Osteoblast (primary cell): ENCODE results near the gene MCM8. TPM values are rescaled to one million over a fixed set of nuclear protein-coding genes. Genes with fewer than 3 reads are reported as not detected.
A peak's percentile ranks its signal among the peaks of the same experiment; 100 is the strongest.

Experiments
- DNase-seq: peaks from one replicate; pipeline ENCODE4 v3.0.0; 2011; ENCODE audit warnings: low spot score, mixed read lengths; ENCODE audit not compliant: insufficient read length; ENCODE audit errors: missing footprints
- H2AFZ ChIP-seq: 2 replicates; pipeline ENCODE4 v1.6.0; 2011; ENCODE audit warnings: mild to moderate bottlenecking, low read length
- H3K27ac ChIP-seq: 2 replicates; pipeline ENCODE4 v1.5.1; 2011; ENCODE audit warnings: mild to moderate bottlenecking, low read depth, low read length, moderate library complexity
- H3K27me3 ChIP-seq: 2 replicates; pipeline ENCODE4 v1.6.0; 2012; ENCODE audit warnings: mild to moderate bottlenecking, control low read depth, inconsistent platforms, low read length, moderate library complexity; ENCODE audit not compliant: insufficient read depth
- H3K36me3 ChIP-seq: 2 replicates; pipeline ENCODE4 v1.5.1; 2011; ENCODE audit warnings: mild to moderate bottlenecking, low read length, control low read depth, moderate library complexity; ENCODE audit not compliant: insufficient read depth
- H3K4me1 ChIP-seq: 2 replicates; pipeline ENCODE4 v1.5.1; 2011; ENCODE audit warnings: mild to moderate bottlenecking, low read length, control low read depth, moderate library complexity; ENCODE audit not compliant: insufficient read depth
- H3K4me2 ChIP-seq: 2 replicates; pipeline ENCODE4 v1.6.0; 2011; ENCODE audit warnings: mild to moderate bottlenecking, low read length; ENCODE audit not compliant: insufficient read depth
- H3K4me3 ChIP-seq: fragments of 200-600 bp; sonication (generic); 3 replicates; pipeline ENCODE4 v1.5.1; 2012; ENCODE audit warnings: mild to moderate bottlenecking, low read length, inconsistent platforms; ENCODE audit not compliant: insufficient read depth
- H3K79me2 ChIP-seq: 2 replicates; pipeline ENCODE4 v1.6.0; 2012; ENCODE audit warnings: mild to moderate bottlenecking, low read length, control low read depth, inconsistent platforms; ENCODE audit not compliant: insufficient read depth
- H3K9me3 ChIP-seq: 2 replicates; pipeline ENCODE4 v1.5.1; 2011; ENCODE audit warnings: low read depth, low read length, control low read depth
- H4K20me1 ChIP-seq: 2 replicates; pipeline ENCODE4 v1.6.0; 2012; ENCODE audit warnings: mild to moderate bottlenecking, low read length, control low read depth; ENCODE audit not compliant: insufficient read depth
- total RNA-seq: library from RNA; depleted of rRNA; stranded (reverse); fragments of >200 nt; gene quantifications from 2 replicates; pipeline ENCODE4 v1.2.3, GENCODE V29; 2012
- TF ChIP-seq, protein P1 (sequence below): IDR thresholded peaks from 2 replicates; pipeline ENCODE4 v1.5.1; 2011; ENCODE audit warnings: mild to moderate bottlenecking, low read depth, low read length, moderate library complexity; ENCODE audit errors: extremely low read depth

MCM8 gene
- total RNA-seq, 1 donor, result 3.3 TPM

DNA sequence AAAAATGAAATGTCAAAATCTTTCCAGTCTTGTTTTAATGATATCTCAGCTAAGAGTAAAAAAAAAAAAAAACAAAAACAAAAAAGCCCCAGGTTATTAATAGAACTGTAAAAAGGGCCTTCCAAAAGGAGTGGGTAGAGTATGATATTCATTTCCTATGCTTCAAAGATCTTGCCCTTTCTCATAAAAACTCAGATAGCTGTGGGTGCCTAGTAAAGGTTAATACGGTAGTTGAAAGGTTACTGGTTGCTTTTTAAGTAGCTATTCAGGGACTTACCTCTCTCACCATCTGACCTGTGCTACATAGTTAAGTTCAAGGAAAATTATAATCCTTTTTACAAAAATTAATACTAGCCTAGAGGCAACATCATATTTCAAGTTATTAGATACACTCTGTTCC lies 15.1 kb upstream of the MCM8 start:
- H3K27ac ChIP-seq, result no peak overlapping the region
- peaks cover 7% of the 10 kb centered on the region for H3K27me3 ChIP-seq
- no peak for DNase-seq
- H4K20me1 ChIP-seq, result no peaks in the 10 kb centered on the region
- H3K4me2 ChIP-seq, result no peak overlapping the region
- no peaks in the 10 kb centered on the region for H3K9me3 ChIP-seq
- TF ChIP-seq, protein P1, sequence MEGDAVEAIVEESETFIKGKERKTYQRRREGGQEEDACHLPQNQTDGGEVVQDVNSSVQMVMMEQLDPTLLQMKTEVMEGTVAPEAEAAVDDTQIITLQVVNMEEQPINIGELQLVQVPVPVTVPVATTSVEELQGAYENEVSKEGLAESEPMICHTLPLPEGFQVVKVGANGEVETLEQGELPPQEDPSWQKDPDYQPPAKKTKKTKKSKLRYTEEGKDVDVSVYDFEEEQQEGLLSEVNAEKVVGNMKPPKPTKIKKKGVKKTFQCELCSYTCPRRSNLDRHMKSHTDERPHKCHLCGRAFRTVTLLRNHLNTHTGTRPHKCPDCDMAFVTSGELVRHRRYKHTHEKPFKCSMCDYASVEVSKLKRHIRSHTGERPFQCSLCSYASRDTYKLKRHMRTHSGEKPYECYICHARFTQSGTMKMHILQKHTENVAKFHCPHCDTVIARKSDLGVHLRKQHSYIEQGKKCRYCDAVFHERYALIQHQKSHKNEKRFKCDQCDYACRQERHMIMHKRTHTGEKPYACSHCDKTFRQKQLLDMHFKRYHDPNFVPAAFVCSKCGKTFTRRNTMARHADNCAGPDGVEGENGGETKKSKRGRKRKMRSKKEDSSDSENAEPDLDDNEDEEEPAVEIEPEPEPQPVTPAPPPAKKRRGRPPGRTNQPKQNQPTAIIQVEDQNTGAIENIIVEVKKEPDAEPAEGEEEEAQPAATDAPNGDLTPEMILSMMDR, result no peak
- no peak overlapping the region for H2AFZ ChIP-seq
- no peaks in the 10 kb centered on the region for H3K79me2 ChIP-seq
- H3K4me3 ChIP-seq, result no peak overlapping the region
- H3K36me3 ChIP-seq, result peaks cover 14% of the 10 kb centered on the region
- H3K4me1 ChIP-seq, result no peaks in the 10 kb centered on the region

DNA sequence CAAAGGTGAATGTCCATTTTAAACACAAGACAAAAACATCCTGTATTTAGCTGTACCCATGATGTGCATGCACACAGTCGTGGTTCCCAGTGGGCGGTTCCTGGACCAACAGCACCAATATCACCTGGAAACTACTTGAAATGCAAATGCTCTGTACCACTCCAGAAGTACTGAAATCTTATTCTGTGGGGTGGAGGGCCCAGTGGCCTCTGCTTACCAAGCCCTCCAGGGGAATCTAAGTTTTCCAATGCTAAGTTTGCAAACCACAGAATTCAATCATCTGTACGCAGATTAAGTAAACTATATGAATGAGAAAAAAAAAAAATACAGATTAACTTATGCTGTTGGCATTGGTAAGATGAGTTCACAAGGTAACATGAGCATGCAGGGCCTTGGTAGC lies 14.2 kb upstream of the MCM8 start:
- Histone ChIP-seq H3K4me1 (no peaks in the 10 kb centered on the region), H2AFZ (no peak overlapping the region), H4K20me1 (no peaks in the 10 kb centered on the region), H3K9me3 (no peaks in the 10 kb centered on the region), H3K27me3 (peaks cover 3% of the 10 kb centered on the region), H3K4me2 (no peak overlapping the region), H3K36me3 (peaks cover 20% of the 10 kb centered on the region), H3K27ac (no peak overlapping the region), H3K4me3 (no peak overlapping the region), H3K79me2 (no peaks in the 10 kb centered on the region)
- TF ChIP-seq, protein P1, result no peak
- no peak for DNase-seq

DNA sequence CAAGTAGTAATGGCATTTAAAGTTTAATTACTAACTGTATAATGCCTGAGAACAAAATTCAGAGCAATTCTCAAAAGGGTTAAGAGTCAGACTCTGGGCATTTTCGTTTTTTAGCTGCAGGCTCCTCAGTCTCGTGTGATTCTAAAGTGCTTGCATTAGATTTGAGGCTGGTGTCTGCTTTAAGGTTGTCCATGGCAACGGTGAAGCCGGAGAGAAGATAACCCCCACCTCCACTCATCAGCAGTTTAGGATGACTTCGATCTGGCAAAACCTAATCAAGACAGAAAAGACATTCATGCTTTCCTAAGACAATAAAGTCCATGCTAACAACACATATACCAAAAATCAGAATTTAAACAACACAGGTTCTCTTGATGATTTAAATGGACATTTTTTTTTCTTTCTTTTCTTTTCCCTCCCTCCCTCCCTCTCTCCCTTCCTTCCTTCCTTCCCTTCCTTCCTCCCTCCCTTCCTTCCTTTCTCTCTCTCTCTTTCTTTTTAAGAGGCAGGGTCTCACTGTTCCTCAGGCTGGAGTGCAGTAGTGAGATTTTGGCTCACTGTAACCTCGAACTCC lies 11.9 kb upstream of the MCM8 start:
- no peaks in the 10 kb centered on the region for H3K79me2 ChIP-seq
- H3K27ac ChIP-seq, result no peak overlapping the region
- no peaks in the 10 kb centered on the region for H4K20me1 ChIP-seq
- H3K4me1 ChIP-seq, result no peaks in the 10 kb centered on the region
- H3K9me3 ChIP-seq, result no peaks in the 10 kb centered on the region
- no peaks in the 10 kb centered on the region for H3K27me3 ChIP-seq
- no peak overlapping the region for H2AFZ ChIP-seq
- peaks cover 42% of the 10 kb centered on the region for H3K36me3 ChIP-seq
- DNase-seq, result no peak
- TF ChIP-seq, protein P1, result no peak
- H3K4me2 ChIP-seq, result no peak overlapping the region
- H3K4me3 ChIP-seq, result no peak overlapping the region

DNA sequence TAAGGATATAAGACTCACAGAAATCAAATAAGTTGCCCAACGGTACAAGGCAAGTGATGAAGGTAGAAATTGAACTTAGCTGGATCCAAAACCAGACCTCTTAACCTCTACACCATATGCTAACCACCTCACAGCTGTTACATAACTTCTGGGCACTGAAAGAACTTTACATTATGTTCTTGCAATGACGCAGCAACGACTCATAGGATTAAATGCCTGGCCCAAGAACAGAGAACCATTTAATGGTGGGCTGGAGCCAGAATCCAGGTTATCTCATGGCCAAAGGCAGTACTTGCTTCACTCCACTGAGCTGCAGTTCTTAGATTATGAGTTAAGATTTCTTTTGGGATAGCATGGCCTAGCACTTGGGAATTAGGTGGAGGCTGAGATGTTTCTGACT lies 4.5 kb upstream of the MCM8 start:
- Histone ChIP-seq H3K4me2 (no peak overlapping the region), H3K9me3 (no peaks in the 10 kb centered on the region), H3K36me3 (peaks cover 42% of the 10 kb centered on the region), H3K79me2 (peaks cover 34% of the 10 kb centered on the region), H2AFZ (no peak overlapping the region), H3K27me3 (no peaks in the 10 kb centered on the region), H3K4me3 (no peak overlapping the region), H3K27ac (no peak overlapping the region), H3K4me1 (peaks cover 8% of the 10 kb centered on the region), H4K20me1 (peaks cover 4% of the 10 kb centered on the region)
- DNase-seq, result peak; percentile 65
- TF ChIP-seq, protein P1, result no peak
